Neuronal stem cell (in vitro differentiated cells): ENCODE measurements around the gene PLXNB2.
A peak's percentile ranks its signal among the peaks of the same experiment; 100 is the strongest.

Experiments
- DNase-seq: peaks from one replicate; pipeline ENCODE4 v3.0.0-alpha.2; 2013; ENCODE audit warnings: low spot score
- H2AFZ ChIP-seq: one replicate; pipeline ENCODE4 v1.6.1; 2013; ENCODE audit warnings: mild to moderate bottlenecking, low read length, inconsistent platforms
- H2AK5ac ChIP-seq: 2 replicates; pipeline ENCODE4 v1.6.1; 2013; ENCODE audit warnings: low read depth, mild to moderate bottlenecking, inconsistent platforms, low read length, moderate library complexity, mixed read lengths
- H2BK120ac ChIP-seq: 2 replicates; pipeline ENCODE4 v1.6.1; 2013; ENCODE audit warnings: low read depth, mild to moderate bottlenecking, inconsistent platforms, low read length, moderate library complexity, mixed read lengths
- H2BK12ac ChIP-seq: one replicate; pipeline ENCODE4 v1.6.1; 2013; ENCODE audit warnings: low read length, inconsistent platforms
- H2BK15ac ChIP-seq: 2 replicates; pipeline ENCODE4 v1.6.1; 2013; ENCODE audit warnings: mild to moderate bottlenecking, low read length, inconsistent platforms, mixed read lengths
- H2BK5ac ChIP-seq: one replicate; pipeline ENCODE4 v1.6.1; 2013; ENCODE audit warnings: inconsistent platforms, mild to moderate bottlenecking, low read length, moderate library complexity
- H3K14ac ChIP-seq: one replicate; pipeline ENCODE4 v1.6.1; 2013; ENCODE audit warnings: low read length, inconsistent platforms
- H3K18ac ChIP-seq: 2 replicates; pipeline ENCODE4 v1.6.1; 2013; ENCODE audit warnings: low read length, inconsistent platforms
- H3K23ac ChIP-seq: 2 replicates; pipeline ENCODE4 v1.6.1; 2013; ENCODE audit warnings: low read depth, mild to moderate bottlenecking, mixed read lengths, low read length, inconsistent platforms; ENCODE audit not compliant: poor library complexity
- H3K27ac ChIP-seq: replicated peaks from 3 replicates; pipeline ENCODE4 v1.5.1; 2013; ENCODE audit warnings: low read length, inconsistent platforms
- H3K27me3 ChIP-seq, 3 experiments: 2 replicates each; pipeline ENCODE4 v1.6.1; 2013; ENCODE audit warnings: low read length in 3 of 3, mild to moderate bottlenecking in 2 of 3, inconsistent platforms in 1 of 3, low read depth in 1 of 3, mixed read lengths in 1 of 3, moderate library complexity in 1 of 3; ENCODE audit not compliant: control insufficient read depth in 3 of 3, insufficient read depth in 3 of 3
- H3K36me3 ChIP-seq, 2 donors: replicated peaks in 1 of 2; 2 replicates each; pipeline ENCODE4 v1.6.1; 2013; ENCODE audit warnings: low read length in 2 of 2; ENCODE audit not compliant: control insufficient read depth in 2 of 2, insufficient read depth in 2 of 2
- H3K4ac ChIP-seq: 2 replicates; pipeline ENCODE4 v1.6.1; 2013; ENCODE audit warnings: inconsistent platforms, mild to moderate bottlenecking, low read length, moderate library complexity
- H3K4me1 ChIP-seq, 2 donors: 1 replicate in 1 of 2; 2 replicates in 1 of 2; pipeline ENCODE4 v1.6.1; 2013; ENCODE audit warnings: low read length in 2 of 2, low read depth in 1 of 2; ENCODE audit not compliant: control insufficient read depth in 2 of 2, insufficient read depth in 1 of 2
- H3K4me2 ChIP-seq: one replicate; pipeline ENCODE4 v1.6.1; 2013; ENCODE audit warnings: mild to moderate bottlenecking, low read length, inconsistent platforms; ENCODE audit not compliant: insufficient read depth, poor library complexity, severe bottlenecking
- H3K4me3 ChIP-seq, 2 donors: 2 replicates each; pipeline ENCODE4 v1.5.1; 2013; ENCODE audit warnings: low read length in 2 of 2, mild to moderate bottlenecking in 2 of 2, inconsistent platforms in 1 of 2, moderate library complexity in 1 of 2
- H3K79me1 ChIP-seq: one replicate; pipeline ENCODE4 v1.6.1; 2013; ENCODE audit warnings: low read depth, mild to moderate bottlenecking, inconsistent platforms, low read length, moderate library complexity
- H3K9ac ChIP-seq: one replicate; pipeline ENCODE4 v1.6.1; 2013; ENCODE audit warnings: mild to moderate bottlenecking, low read depth, low read length, inconsistent platforms; ENCODE audit not compliant: poor library complexity
- H3K9me3 ChIP-seq, 2 donors: replicated peaks in 1 of 2; 2 replicates each; pipeline versions ENCODE3 to v1.6.1; 2013; ENCODE audit warnings: low read length in 2 of 2, mild to moderate bottlenecking in 2 of 2, inconsistent platforms in 1 of 2, low read depth in 1 of 2, mixed read lengths in 1 of 2, moderate library complexity in 1 of 2; ENCODE audit not compliant: control insufficient read depth in 2 of 2, insufficient read depth in 1 of 2
- H4K8ac ChIP-seq: one replicate; pipeline ENCODE4 v1.6.1; 2013; ENCODE audit warnings: low read depth, mild to moderate bottlenecking, inconsistent platforms, low read length, moderate library complexity
- H4K91ac ChIP-seq: one replicate; pipeline ENCODE4 v1.6.1; 2013; ENCODE audit warnings: low read length, low read depth, mild to moderate bottlenecking, inconsistent platforms; ENCODE audit not compliant: poor library complexity
- WGBS, 2 donors: extraction: QIAGEN DNeasy Blood & Tissue Kit; methylation state at CpG; one replicate each; pipeline ENCODE4 v1.1.7; 2013; ENCODE audit warnings: missing lambda C conversion rate in 2 of 2, mixed read lengths in 1 of 2; ENCODE audit not compliant: insufficient read length in 2 of 2, insufficient replicate concordance in 1 of 2; ENCODE audit errors: extremely low coverage in 2 of 2; 5-methylcytosine and 5-hydroxymethylcytosine counted together

Gene PLXNB2

DNA sequence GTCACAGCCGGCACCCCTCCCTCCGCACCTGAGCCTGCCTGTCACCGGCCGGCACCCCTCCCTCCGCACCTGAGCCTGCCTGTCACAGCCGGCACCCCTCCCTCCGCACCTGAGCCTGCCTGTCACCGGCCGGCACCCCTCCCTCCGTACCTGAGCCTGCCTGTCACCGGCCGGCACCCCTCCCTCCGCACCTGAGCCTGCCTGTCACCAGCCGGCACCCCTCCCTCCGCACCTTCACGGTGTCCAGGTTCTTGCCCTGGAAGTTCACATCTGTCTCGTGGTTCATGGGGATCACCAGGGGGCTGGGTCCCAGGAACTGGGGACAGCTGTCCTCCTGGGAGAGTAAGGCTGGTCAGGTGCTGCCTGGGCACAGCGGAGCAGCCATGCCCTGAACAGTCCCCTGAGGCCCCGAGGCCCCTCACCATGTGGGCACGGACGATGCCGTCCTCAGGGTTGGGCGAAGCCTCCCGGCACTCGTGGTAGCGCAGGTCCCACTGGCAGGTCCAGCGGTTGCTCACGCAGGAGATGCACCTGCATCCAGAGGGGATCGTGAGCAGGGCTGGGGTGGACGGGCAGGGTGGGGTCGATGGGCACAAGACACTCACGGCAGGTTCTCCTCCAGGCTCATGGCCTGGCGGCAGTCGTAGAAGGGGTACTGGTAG is 21.7 kb downstream of the PLXNB2 start:
- Histone ChIP-seq H3K79me1 (peaks cover 40% of the 10 kb centered on the region), H3K4me1 (peaks cover 0 to 1% of the 10 kb centered on the region in 2 donors), H3K36me3 (peaks cover 67 to 93% of the 10 kb centered on the region in 2 donors), H2BK15ac (no peak overlapping the region), H3K27ac (no peak overlapping the region), H3K18ac (no peak overlapping the region), H4K8ac (peak overlapping the region; percentile 65), H3K9me3 (no peaks in the 10 kb centered on the region), H2BK5ac (no peak overlapping the region), H2BK120ac (no peak overlapping the region), H2BK12ac (no peak overlapping the region), H3K4me2 (no peak overlapping the region), H3K4ac (no peak overlapping the region), H2AFZ (no peak overlapping the region), H3K27me3 (no peaks in the 10 kb centered on the region), H3K14ac (no peak overlapping the region), H3K9ac (peak overlapping the region; percentile 44), H3K23ac (peak overlapping the region; percentile 80), H4K91ac (no peak overlapping the region), H2AK5ac (no peak overlapping the region), H3K4me3 (no peak overlapping the region)
- DNase-seq = no peak
- no CpG with 5 or more reads among the region's 34 CpGs for WGBS, 2 donors

GRCh38 chr22:50284479-50284878 is 23.0 kb downstream of the PLXNB2 start:
- Histone ChIP-seq H4K8ac (no peak overlapping the region), H2BK120ac (no peak overlapping the region), H3K4me1 (no peaks in the 10 kb centered on the region), H3K27me3 (no peaks in the 10 kb centered on the region), H2BK5ac (no peak overlapping the region), H3K9me3 (no peaks in the 10 kb centered on the region), H3K36me3 (peaks cover 67 to 93% of the 10 kb centered on the region in 2 donors), H3K9ac (no peak overlapping the region), H3K4ac (no peak overlapping the region), H3K4me3 (no peak overlapping the region), H4K91ac (no peak overlapping the region), H2AFZ (no peak overlapping the region), H3K27ac (no peak overlapping the region), H2BK12ac (no peak overlapping the region), H3K79me1 (peaks cover 32% of the 10 kb centered on the region), H3K14ac (no peak overlapping the region), H3K4me2 (no peak overlapping the region), H3K23ac (no peak overlapping the region), H2AK5ac (no peak overlapping the region), H3K18ac (no peak overlapping the region), H2BK15ac (no peak overlapping the region)
- no peak for DNase-seq
- no CpG with 5 or more reads among the region's 13 CpGs for WGBS, 2 donors

DNA sequence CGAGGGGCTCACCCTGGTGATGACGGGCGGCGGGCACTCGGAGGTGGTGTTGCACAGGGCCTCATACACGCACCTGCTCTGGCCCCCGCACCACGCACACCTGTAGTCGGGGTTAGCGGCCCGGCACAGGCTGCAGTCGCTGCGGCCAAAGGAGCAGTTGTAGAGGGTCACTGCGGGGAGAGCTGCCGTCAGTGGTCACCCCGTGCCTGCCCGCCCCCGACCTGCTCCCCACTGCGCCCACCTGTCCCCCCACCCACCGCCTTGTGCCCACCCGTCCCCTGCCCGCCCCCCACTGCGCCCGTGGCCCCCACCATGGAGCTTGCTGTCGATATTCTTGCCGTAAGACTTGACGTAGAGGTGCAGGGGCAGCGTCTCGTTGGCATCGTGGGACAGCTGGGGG is 23.6 kb downstream of the PLXNB2 start:
- Histone ChIP-seq H3K9me3 (no peaks in the 10 kb centered on the region), H3K27ac (no peak overlapping the region), H2BK120ac (no peak overlapping the region), H3K23ac (no peak overlapping the region), H3K4me1 (no peaks in the 10 kb centered on the region), H3K14ac (no peak overlapping the region), H3K27me3 (no peaks in the 10 kb centered on the region), H2AFZ (no peak overlapping the region), H3K9ac (no peak overlapping the region), H3K4me3 (no peak overlapping the region), H2BK5ac (no peak overlapping the region), H3K36me3 (peaks cover 66 to 93% of the 10 kb centered on the region in 2 donors), H3K18ac (no peak overlapping the region), H2BK12ac (no peak overlapping the region), H2AK5ac (no peak overlapping the region), H3K4me2 (no peak overlapping the region), H3K79me1 (peaks cover 26% of the 10 kb centered on the region), H4K8ac (peak overlapping the region; percentile 43), H4K91ac (no peak overlapping the region), H3K4ac (no peak overlapping the region), H2BK15ac (no peak overlapping the region)
- DNase-seq = no peak
- no CpG with 5 or more reads among the region's 30 CpGs for WGBS, 2 donors

DNA sequence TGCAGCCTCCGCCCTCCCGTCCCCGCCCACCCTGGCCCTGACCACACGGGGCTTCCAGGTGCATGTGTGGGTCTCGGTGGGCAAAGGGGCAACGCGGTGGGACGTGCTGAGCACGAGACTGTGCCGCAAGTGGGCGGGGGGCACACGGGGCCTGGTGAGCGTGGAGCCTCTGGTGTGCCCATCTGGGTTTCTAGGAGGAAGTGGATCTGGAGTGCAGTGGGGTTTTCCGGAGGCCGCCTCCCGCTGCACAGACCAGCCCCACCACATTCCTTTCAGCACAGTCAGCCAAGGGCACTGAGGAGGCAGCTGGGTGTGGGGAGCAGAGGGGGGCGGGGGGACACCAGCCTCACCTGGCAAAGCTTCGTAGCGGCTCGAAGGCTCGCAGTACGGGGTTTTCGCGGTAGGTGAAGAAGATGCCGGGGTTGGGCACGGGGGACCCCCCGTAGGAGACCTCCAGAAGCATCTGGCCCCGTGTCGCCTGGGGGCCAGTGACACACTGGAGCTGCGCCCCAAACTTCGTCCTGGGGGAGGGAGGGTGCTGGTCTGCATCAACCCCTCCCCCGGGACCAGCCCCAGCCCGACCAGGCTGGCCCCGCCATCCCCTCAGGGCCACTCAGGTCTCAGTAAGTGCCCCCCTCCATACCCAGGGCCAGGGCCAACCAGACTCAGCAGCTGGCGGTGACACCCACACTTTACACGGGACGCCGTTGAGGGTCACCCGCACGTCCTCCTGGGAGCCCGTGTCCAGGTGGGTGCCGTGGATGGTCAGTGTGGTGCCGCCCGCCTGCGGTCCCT is 24.9 kb downstream of the PLXNB2 start:
- WGBS, 2 donors = no CpG with 5 or more reads among the region's 45 CpGs
- no peak overlapping the region for H3K27ac ChIP-seq

More for the DNA sequence above, 24.9 kb downstream of the PLXNB2 start:
- H3K4me1 ChIP-seq = no peaks in the 10 kb centered on the region
- no peak overlapping the region for H3K14ac ChIP-seq
- no peak overlapping the region for H2BK15ac ChIP-seq
- H2BK12ac ChIP-seq = peak overlapping the region; percentile 73
- H3K27me3 ChIP-seq = no peaks in the 10 kb centered on the region
- H2AK5ac ChIP-seq = no peak overlapping the region
- no peak overlapping the region for H3K4me2 ChIP-seq
- no peak overlapping the region for H3K23ac ChIP-seq
- no peak overlapping the region for H3K18ac ChIP-seq
- H3K9me3 ChIP-seq = no peaks in the 10 kb centered on the region
- peak overlapping the region; percentile 13 for H2BK5ac ChIP-seq
- no peak overlapping the region for H4K91ac ChIP-seq
- peaks cover 14% of the 10 kb centered on the region for H3K79me1 ChIP-seq
- H3K9ac ChIP-seq = peak overlapping the region; percentile 70
- no peak overlapping the region for H2AFZ ChIP-seq
- DNase-seq = no peak
- no peak overlapping the region for H3K4ac ChIP-seq
- no peak overlapping the region for H4K8ac ChIP-seq
- H2BK120ac ChIP-seq = no peak overlapping the region
- H3K4me3 ChIP-seq = no peak overlapping the region
- H3K36me3 ChIP-seq = peaks cover 70 to 93% of the 10 kb centered on the region in 2 donors
